LNCaP clone FGC (cell line): ENCODE measurements around the gene RGS6.

Experiments
- DNase-seq: peaks from one replicate; pipeline ENCODE4 v3.0.0-alpha.2; 2011; ENCODE audit warnings: low read depth
- H3K4me3 ChIP-seq: 2 replicates; pipeline ENCODE4 v1.5.1; 2011; ENCODE audit warnings: mild to moderate bottlenecking, low read depth, low read length, control low read depth
- TF ChIP-seq, protein P1 (sequence below): IDR thresholded peaks from 2 replicates; pipeline ENCODE4 v1.5.1; 2012; ENCODE audit warnings: mild to moderate bottlenecking; ENCODE audit not compliant: control insufficient read depth, insufficient read depth; ENCODE audit errors: extremely low read depth

Gene RGS6

GRCh38 chr14:72562300-72562699 lies 630.1 kb downstream of the RGS6 start:
- DNase-seq, result no peak
- TF ChIP-seq, protein P1, sequence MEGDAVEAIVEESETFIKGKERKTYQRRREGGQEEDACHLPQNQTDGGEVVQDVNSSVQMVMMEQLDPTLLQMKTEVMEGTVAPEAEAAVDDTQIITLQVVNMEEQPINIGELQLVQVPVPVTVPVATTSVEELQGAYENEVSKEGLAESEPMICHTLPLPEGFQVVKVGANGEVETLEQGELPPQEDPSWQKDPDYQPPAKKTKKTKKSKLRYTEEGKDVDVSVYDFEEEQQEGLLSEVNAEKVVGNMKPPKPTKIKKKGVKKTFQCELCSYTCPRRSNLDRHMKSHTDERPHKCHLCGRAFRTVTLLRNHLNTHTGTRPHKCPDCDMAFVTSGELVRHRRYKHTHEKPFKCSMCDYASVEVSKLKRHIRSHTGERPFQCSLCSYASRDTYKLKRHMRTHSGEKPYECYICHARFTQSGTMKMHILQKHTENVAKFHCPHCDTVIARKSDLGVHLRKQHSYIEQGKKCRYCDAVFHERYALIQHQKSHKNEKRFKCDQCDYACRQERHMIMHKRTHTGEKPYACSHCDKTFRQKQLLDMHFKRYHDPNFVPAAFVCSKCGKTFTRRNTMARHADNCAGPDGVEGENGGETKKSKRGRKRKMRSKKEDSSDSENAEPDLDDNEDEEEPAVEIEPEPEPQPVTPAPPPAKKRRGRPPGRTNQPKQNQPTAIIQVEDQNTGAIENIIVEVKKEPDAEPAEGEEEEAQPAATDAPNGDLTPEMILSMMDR, result no peak
- H3K4me3 ChIP-seq, result no peak overlapping the region

GRCh38 chr14:72563676-72564075 lies 631.4 kb downstream of the RGS6 start:
- no peak overlapping the region for H3K4me3 ChIP-seq
- TF ChIP-seq, protein P1, result no peak
- DNase-seq, result no peak

DNA sequence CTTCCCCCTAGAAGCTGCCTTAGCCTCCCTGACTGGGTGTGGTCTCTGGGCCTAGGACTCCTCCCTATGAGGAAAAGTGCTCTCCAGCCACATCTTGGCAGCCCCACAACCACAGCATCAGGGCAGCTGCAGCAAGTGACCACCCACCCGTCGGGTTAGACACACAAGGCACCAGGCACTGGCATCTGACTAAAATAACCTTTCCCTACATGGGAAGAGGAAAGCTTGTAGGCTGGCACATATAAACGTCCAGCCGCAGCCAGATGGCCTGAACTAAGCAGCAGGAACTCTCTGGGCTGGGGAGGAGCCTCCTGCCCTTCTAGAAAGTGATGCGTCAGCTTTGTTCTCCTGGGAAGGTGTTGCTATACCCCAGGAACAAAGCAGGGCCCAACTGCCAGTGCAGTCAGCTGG lies 632.9 kb downstream of the RGS6 start:
- no peak for DNase-seq
- no peak overlapping the region for H3K4me3 ChIP-seq
- TF ChIP-seq, protein P1, result no peak

DNA sequence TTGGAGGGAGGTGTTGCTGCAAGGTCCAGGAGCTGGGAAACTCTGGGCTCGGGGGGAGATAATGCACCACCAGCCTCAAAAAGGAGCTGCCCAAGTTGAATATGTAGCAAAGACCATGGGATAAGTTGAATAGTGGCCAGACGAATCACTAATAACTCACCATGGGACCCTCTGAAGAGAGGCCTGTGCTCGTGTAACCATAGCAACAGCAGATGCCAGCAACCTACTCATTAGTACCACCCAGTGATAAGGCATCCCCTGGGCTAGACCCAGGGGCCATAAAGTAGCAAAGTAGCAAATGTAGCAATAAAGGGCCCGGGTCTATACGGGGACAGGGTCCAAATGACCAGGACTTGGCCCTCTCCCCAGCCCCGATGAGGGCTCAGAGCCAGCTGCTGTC lies 633.7 kb downstream of the RGS6 start:
- no peak overlapping the region for H3K4me3 ChIP-seq
- TF ChIP-seq, protein P1, result no peak
- DNase-seq, result no peak

- H3K4me3 ChIP-seq, result no peak overlapping the region
- no peak for DNase-seq
- TF ChIP-seq, protein P1, result no peak
These were observed 635.0 kb downstream of the RGS6 start for GRCh38 chr14:72567226-72567625.

DNA sequence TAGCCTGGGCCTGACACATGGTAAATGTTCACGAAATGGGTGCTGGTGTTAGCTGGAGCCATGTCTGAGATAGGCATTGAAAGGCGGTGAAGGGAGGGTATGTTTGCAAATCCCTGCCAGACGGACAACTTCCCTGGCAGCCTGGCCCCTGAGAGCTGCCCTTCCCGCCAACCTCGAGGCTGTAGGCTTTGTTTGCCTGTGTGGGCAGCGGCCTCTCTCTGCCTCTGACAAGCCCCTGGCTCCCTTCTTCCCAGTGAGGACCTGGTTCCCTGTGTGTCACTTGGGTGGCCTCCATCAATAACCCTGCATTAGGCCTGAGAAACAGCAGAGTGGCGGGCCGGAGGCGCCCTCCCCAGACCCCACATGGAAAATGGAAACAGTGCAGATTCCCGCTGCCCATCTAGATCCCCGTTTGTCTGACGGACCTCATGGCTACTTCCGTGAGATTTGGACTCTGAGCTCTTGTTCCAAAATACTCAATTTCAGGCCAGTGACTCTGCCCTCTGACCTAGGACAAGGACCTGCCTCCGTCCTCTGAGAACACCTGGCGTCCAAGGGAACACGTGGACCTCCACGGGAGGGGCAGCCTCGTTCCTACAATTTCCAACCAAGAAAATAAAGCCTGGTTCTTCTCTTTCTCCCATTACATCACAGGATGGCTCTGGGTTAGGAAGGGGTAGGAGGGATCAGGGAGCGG lies 636.2 kb downstream of the RGS6 start:
- TF ChIP-seq, protein P1, result no peak
- no peak overlapping the region for H3K4me3 ChIP-seq
- DNase-seq, result no peak
